ENCODE results near the gene DPP3.
A peak's percentile ranks its signal among the peaks of the same experiment; 100 is the strongest.
"Not testable (repeated sequence)": the region's sequence is repeated elsewhere in the genome, so short reads cannot be mapped to it uniquely, and the experiment has no call there.

The DPP3 gene, protein sequence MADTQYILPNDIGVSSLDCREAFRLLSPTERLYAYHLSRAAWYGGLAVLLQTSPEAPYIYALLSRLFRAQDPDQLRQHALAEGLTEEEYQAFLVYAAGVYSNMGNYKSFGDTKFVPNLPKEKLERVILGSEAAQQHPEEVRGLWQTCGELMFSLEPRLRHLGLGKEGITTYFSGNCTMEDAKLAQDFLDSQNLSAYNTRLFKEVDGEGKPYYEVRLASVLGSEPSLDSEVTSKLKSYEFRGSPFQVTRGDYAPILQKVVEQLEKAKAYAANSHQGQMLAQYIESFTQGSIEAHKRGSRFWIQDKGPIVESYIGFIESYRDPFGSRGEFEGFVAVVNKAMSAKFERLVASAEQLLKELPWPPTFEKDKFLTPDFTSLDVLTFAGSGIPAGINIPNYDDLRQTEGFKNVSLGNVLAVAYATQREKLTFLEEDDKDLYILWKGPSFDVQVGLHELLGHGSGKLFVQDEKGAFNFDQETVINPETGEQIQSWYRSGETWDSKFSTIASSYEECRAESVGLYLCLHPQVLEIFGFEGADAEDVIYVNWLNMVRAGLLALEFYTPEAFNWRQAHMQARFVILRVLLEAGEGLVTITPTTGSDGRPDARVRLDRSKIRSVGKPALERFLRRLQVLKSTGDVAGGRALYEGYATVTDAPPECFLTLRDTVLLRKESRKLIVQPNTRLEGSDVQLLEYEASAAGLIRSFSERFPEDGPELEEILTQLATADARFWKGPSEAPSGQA

DNA sequence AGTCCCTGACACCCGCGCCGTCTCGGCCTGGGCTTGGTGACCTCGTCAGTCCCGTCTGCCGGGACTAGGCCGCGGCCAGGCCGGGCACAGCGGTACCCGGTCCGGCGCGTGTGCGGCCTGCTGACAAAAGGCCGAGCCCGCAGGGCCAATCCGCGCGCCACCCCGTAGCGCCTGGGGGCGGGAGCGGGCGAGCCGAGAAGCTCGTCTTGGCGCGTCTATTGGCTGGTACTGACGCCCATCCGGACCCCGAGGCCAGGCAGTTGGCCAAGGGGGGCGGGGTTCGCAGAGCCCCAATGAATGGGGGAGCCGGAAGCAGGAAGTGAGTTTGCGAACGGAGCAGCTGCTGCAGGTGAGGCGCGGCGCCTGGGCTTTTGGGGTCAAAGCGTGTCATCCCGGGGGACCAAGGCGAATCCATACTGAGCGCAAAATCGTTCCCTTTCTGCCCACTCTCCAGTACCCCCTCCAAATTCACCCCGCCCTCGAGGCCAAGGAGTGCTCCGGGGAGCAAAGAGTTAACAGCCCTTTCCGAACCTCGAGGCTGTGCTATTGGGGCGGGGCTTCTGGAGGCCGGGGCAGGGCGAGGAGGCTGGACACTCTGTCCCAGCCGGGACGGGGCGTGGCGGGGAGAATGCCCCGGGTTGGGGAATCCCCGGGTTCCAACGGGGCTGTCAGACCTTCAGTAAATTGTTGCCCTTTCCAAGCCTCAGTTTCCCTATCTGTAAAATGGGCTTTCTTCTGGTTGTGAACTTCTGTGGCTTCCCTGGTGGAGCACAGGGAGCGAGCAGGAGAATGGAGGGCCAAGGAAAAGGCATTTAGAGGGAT, at the start of gene DPP3:
Gene DPP3 (plus strand): TSS at position 318 of the 822 bp plus-strand sequence. CDS start 1,767 bp downstream, outside the sequence.
- peak; percentile 65 to 98 (median 94) for DNase-seq

DNA sequence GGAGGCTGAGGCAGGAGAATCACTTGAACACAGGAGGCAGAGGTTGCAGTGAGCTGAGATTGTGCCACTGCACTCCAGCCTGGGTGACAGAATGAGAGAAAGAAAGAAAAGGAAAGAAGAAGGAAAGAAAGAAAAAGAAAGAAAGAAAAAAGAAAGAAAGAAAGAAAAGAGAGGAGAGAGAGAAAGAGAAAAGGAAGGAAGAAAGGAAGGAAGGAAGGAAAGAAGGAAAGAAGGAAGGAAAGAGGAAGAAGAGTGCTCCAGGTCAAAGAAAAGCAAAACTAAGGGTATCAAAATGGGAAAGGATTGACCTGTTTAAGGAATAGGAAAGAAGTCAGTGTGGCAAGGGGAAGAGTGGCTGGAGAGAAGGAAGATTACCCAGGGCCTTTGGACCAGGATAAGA, 48.9 kb upstream of the DPP3 start:
- DNase-seq, result not testable (repeated sequence)

DNA sequence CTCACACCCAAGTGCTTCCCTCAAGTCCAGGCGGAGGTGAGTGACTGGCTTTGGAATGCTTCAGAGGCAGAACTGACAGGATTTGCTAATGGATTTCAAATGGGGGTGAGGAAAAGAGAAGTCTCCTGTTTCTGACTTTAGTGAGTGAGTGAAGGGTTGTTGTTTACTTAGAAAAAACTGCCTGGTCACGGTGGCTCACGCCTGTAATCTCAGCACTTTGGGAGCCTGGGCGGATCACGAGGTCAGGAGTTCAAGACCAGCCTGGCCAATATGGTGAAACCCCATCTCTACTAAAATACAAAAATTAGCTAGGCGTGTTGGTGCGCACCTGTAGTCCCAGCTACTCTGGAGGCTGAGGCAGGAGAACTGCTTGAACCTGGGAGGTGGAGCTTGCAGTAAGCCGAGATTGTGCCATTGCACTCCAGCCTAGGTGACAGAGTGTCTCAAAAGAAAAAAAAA, 48.3 kb upstream of the DPP3 start:
- not testable (repeated sequence) for DNase-seq

DNA sequence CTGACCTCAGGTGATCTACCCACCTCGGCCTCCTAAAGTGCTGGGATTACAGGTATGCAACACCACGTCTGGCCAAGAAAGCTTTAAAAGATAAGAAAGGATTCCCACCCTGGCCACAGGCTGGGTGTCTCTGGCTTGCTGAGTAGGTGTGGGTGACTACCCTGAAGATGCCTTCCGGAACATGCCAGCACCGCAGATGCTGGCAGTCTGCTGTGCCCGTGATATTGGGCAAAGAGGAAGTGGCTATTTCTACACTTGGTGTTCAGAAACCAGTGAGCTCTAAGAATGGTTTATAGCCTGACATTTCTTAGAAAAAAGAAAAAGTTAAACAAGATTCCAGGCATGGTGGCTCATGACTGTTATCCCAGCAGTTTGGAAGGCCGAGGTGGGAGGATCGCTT, 47.6 kb upstream of the DPP3 start:
- no peak for DNase-seq

DNA sequence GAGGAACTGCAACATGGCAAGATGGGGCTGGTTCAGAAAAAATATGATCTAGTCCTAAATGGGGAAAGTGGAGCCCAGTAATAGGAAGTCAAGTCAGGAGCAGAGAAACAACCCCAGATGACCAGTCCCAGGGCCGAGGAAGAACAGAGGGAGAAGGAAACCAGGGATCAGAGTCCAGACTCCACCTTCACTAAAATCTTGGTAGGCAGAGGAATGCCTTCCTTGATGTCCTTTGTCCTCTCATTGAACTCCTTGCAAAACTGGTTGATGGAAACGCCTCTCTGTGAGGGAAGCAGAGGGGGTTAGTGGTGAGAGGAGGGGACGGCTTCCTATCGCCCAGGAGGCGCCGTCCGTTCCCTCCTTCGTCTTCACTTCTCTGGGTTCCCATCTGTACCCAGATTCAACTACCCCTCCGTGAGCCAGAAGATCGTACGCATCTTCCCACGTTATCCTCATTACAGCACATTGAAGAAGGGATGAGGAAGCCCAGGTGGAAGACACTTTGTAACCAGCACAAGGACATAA, 42.2 kb upstream of the DPP3 start:
- no peak for DNase-seq

DNA sequence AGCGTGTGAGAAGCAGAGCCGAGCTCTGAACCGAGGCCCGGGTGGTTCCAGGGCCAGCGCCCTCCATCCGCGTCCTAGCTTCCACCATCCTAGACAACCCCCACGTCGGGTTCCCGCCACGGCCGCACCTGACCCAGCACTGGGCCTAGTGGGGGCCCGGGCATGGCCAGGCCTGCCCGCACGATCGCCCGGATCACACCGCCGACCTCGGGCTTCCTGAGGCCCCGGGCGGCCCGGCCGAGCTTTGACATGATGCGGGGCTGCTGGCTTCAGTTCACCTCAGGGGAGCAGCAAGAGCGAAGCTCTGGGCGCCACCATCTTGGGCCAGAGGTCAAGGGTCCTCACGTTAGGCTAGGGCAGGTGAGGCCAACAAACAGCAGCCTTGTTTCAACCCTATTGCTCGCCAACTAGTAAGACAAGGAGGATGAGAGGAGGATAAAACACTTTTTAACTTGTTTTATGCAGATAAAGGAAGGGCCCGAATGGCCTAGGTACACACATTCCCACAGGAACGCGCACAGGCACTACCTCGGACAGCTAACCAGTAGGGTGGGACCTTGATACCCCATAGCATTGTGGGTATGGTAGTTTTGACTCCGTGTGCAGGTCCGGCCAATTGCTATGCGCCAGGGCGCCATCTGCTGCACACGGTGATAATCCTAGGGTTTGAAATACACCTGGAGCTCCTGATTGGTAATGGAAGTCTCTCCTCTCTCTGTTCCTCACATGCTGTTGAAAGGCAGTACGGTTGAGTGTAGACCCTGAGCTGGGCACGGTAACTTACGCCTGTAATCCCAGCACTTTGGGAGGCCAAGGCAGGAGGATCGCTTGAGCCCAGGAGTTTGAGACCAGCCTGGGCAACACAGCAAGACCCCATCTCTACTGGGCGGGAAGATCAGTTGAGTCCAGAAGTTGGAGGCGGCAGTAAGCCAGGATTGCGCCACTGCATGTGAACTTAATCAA, 41.4 kb upstream of the DPP3 start, which contains the start of gene MRPL11:
Gene MRPL11 (minus strand): TSS at position 345 of the 963 bp plus-strand sequence. CDS start 94 bp downstream, at position 251.
- peak; percentile 29 to 97 (median 88) for DNase-seq

DNA sequence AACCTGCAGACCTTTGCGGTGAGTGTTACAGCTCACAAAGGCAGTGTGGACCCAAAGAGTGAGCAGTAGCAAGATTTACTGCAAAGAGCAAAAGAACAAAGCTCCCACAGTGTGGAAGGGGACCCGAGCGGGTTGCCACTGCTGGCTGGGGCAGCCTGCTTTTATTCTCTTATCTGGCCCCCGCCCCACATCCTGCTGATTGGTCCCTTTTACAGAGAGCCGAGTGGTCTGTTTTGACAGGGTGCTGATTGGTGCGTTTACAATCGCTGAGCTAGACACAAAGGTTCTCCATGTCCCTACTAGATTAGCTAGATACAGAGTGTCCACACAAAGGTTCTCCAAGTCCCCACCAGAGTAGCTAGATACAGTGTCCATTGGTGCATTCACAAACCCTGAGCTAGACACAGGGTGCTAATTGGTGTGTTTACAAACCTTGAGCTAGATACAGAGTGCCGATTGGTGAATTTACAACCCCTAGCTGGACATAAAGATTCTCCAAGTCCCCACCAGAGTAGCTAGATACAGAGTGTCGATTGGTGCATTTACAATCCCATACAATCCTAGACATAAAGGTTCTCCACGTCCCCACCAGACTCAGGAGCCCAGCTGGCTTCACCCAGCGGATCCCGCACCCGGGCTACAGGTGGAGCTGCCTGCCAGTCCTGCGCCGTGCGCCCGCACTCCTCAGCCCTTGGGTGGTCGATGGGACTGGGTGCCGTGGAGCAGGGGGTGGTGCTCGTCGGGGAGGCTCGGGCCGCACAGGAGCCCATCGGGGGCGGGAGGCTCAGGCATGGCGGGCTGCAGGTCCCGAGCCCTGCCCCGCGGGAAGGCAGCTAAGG, 39.9 kb upstream of the DPP3 start:
- not testable (repeated sequence) for DNase-seq

DNA sequence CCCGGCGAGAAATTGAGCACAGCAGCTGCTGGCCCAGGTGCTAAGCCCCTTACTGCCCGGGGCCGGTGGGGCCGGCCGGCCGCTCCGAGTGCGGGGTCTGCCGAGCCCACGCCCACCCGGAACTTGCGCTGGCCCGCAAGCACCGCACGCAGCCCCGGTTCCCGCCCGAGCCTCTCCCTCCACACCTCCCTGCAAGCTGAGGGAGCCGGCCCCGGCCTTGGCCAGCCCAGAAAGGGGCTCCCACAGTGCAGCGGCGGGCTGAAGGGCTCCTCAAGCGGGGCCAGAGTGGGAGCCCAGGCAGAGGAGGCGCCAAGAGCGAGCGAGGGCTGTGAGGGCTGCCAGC, 39.3 kb upstream of the DPP3 start:
- DNase-seq, result not testable (repeated sequence)

DNA sequence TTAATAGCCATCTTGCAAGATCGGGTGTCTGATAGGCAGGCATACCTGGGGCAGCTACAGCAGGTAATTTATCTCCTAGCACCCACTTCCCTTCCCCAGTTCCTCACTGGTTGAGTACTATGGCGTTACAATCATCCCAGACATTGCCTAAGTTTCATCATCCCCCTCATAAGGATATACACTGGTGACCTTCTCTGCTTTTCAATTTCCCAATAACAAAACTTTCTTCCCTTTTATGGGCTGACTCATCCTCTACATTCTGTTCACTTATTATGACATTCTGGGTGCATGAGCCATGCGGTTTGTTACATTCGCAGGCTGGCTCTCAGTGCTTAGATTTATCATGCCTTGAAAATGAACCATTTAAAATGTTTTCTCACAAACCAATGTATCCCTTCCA, 36.6 kb upstream of the DPP3 start:
- DNase-seq, result no peak

DNA sequence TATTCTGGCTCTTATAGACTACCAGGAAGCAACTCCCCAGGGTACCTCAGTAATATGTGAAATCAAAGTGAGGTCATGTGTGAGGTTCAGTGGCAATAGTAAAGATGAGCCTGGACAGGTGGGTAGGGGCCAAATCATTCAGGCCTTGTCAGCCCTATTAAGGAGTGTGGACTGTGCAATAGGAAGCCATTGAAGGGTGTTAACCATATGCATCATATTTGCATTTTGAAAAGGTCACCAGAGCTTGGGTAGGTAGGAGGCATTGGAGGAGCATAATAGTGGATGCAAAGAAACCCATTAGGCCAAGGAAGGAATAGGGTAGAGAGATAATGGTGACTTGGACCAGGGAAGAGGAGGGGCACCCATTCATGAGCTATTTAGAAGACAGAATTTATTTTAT, 33.2 kb upstream of the DPP3 start:
- DNase-seq, result no peak

DNA sequence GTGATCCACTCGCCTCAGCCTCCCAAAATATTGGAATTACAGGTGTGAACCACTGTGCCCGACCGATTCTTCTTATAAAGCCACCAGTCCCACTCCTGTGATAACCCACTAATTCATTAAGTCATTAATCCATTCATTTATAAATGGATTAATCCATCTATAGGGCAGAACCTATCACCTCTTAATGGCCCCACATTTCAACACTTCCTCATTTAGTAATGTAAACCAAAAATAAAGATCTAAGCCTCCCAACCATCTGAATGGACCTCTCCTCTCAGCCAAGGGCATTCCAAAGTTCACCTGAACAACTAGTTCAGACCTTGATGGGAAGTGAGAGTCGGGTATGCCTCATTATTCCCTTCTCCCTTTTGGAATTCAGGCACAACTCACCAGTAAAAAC, 31.7 kb upstream of the DPP3 start:
- DNase-seq, result no peak

DNA sequence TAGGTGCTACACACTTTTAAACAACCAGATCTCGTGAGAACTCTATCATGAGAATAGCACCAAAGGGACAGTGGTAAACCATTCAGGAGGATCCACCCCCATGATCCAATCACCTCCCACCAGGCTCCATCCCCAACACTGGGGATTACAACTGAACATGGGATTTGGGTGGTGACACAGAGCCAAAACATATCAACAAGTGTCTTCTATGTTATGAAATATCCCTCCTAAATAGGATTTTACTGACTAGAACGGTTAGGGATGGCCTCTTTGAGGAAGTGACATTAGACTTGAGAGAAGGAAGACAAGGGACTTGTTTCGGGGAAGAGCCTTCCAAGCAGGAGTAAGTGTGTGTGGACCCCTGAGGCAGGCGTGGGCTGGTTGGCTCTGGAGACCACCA, 29.7 kb upstream of the DPP3 start:
- DNase-seq, result no peak

DNA sequence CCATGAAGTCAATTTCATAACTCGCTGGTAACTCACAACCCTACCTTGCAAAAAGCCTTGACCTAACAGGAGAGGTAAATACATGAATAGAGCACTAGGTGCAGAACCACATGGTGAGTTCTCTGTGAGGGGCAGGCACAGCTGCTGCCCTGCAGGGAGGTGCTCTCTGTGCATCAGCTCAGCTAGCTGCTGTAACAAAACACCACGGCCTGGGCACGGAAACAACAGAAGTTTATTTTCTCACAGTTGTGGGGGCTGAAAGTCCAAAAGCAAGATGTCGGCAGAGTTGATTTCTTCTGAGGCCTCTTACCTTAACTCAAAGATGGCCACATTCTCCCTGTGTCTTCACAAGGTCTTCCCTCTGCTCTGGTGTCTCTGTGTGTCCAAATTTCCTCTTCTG, 28.6 kb upstream of the DPP3 start:
- no peak for DNase-seq

DNA sequence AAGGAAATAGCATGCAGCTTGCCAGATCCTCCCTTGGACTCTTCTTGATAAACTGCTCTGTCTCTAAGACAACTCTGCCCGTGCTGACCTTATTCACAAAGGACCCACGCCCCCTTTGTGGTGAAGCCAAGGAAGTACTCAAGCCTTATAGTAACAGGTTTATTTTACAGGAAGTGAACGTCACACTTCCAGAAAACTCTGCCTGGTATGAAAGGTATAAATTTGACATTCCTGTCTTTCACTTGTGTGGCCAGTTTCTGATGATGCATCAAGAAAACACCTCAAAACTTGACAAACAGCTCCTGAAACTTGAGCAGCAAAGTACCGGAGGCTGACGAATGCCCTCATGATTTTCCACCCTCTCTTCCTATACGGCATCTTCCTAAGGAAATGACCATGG, 26.0 kb upstream of the DPP3 start:
- no peak for DNase-seq

DNA sequence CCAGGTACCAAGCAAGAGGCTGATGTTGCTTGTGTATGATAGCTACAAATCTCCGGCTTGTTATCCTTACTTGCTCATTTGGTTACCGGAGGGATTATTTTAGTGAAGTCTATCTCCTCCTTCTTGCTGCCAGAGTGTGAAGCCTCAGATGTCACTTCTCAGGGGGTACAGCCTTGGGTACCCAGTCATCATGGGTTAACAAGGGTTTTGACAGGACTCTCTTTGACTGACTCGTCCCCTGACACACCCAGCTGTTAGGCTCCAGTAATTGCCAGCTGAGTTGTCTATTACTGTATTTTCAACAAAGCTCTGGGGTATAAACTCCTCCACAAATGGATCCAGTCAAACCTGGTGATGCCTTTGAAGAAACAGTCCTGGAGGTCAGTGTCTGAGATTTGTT, 25.4 kb upstream of the DPP3 start:
- DNase-seq, result no peak

DNA sequence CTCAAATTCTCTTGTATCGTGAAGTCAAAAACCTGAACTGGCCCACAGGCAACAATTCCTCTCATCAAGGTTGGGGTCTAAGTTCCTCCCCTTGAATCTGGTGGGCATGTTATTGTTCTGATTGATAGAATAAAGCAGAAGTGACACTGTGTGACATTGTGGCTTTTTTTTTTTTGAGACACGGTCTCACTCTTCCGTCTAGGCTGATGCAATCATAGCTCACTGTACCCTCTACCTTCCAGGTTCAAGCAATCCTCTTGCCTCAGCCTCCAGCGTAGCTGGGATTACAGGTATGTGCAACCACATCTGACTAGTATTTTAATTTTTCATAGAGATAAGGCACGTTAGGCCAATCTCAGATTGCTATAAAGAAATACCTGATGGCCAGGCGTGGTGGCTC, 22.4 kb upstream of the DPP3 start:
- no peak for DNase-seq

DNA sequence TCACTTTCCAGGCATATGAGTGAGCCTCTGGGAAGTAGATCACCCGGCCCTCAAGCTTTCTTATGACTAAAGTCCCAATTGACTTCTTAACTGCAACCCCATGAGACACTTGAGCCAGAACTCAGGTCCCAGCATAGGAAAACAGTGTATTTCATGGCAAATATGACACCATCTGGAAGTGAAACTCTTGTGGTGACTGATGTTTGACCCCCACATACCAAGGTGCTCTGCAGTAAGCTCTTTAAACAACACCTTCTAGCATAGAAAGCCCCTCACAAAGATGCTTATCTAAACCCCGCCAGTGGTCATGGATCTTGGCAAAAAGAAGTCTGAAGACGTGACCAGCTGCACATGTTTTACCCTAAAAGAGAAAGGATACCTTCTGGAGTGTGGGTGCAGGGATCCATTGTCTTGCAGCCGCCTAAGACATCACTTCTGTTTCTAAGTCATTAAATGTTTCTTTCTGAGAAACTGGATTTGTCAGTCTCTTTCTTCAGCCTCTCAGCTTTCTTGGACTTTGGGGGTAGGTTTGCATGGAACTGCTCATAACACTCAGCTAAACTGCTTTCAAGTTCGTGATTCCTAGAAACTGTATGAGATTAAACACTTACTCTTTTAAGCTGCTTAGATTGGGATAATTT, 21.0 kb upstream of the DPP3 start:
- DNase-seq, result no peak

DNA sequence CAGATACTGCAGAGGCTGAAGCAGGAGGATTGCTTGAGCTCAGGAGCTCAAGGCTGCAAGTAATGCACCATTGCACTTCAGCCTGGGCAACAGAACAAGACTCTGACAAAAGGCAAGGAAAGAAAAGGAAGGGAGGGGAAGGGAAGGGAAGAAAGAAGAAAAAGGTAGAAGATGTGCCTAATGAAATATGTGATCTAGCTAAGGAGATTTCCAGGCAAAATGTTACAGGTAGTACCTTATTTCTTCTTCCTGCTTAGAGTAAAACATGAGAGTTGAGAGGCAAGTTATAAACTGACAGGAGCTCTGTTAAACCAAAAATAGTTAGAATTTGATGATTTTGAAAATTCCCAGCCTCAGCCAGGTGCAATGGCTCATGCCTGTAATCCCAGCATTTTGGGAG, 18.2 kb upstream of the DPP3 start:
- no peak for DNase-seq

DNA sequence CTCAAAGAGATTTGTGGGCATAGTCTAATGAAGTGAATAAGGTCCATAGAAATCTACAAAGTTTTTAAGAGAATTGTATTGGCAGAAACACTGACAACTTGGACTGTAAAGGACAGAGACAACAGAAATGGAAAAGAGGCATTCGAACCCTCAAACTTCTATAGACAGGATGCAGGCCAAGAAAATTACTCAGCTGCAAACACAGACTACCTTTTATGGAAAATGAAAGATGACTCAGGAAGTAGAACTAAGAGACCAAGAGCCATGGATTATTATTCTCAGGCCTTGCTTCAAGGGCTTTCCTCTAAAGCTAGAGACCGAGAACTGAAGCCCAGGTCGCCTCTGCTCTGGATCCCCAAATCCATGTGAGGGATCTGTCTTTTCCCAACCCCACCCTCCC, 17.3 kb upstream of the DPP3 start:
- no peak for DNase-seq

All from nucleus accumbens (tissue), 56 donors.